HG03460 (cell line): ENCODE data around the gene GFRAL.

Experiments
- ATAC-seq: cut with Tn5 transposase; IDR thresholded peaks from one replicate; pipeline ENCODE4 v1.9.1; 2021; ENCODE audit not compliant: unreplicated experiment

Gene GFRAL

GRCh38 chr6:55423933-55424332, 96.7 kb downstream of the GFRAL start:
- ATAC-seq, result no peak

- ATAC-seq, result no peak
Observed at GRCh38 chr6:55433446-55434130, 106.3 kb downstream of the GFRAL start.

GRCh38 chr6:55437141-55437540, 109.9 kb downstream of the GFRAL start:
- no peak for ATAC-seq

GRCh38 chr6:55438203-55438602, 110.9 kb downstream of the GFRAL start:
- no peak for ATAC-seq

- no peak for ATAC-seq
Observed at GRCh38 chr6:55443238-55444134, 116.2 kb downstream of the GFRAL start.

GRCh38 chr6:55445648-55446204, 118.5 kb downstream of the GFRAL start:
- ATAC-seq, result no peak

- ATAC-seq, result no peak
Observed at GRCh38 chr6:55447891-55448290, 120.6 kb downstream of the GFRAL start.

- ATAC-seq, result no peak
Observed at GRCh38 chr6:55448451-55448850, 121.2 kb downstream of the GFRAL start.

- no peak for ATAC-seq
Observed at GRCh38 chr6:55449225-55449624, 122.0 kb downstream of the GFRAL start.

GRCh38 chr6:55450005-55450404, 122.7 kb downstream of the GFRAL start:
- ATAC-seq, result no peak
